Suppressor macrophage treated with lipopolysaccharide for 4 hours (primary cell): ENCODE results near the gene CWC27.
"Not testable (repeated sequence)": the region's sequence is repeated elsewhere in the genome, so short reads cannot be mapped to it uniquely, and the experiment has no call there.

ENCODE experiments used
- DNase-seq: peaks from one replicate; pipeline ENCODE4 v3.0.0-alpha.2; 2020

CWC27 gene

GRCh38 chr5:64790210-64790609, 21.5 kb downstream of the CWC27 start:
- DNase-seq: no peak

- DNase-seq: no peak
Observed at GRCh38 chr5:64792469-64792868, 23.7 kb downstream of the CWC27 start.

- DNase-seq: no peak
Observed at GRCh38 chr5:64794053-64794770, 25.5 kb downstream of the CWC27 start.

- DNase-seq: no peak
Observed at GRCh38 chr5:64796301-64796700, 27.6 kb downstream of the CWC27 start.

- DNase-seq: no peak
Observed at GRCh38 chr5:64800926-64801325, 32.2 kb downstream of the CWC27 start.

GRCh38 chr5:64806537-64806936, 37.8 kb downstream of the CWC27 start:
- DNase-seq: no peak

- no peak for DNase-seq
Observed at GRCh38 chr5:64807520-64807919, 38.8 kb downstream of the CWC27 start.

- peak; percentile 60 for DNase-seq
Observed at GRCh38 chr5:64811050-64811640, 42.4 kb downstream of the CWC27 start.

- DNase-seq: no peak
Observed at GRCh38 chr5:64814073-64814472, 45.3 kb downstream of the CWC27 start.

- no peak for DNase-seq
Observed at GRCh38 chr5:64818245-64818644, 49.5 kb downstream of the CWC27 start.

GRCh38 chr5:64819345-64819744, 50.6 kb downstream of the CWC27 start:
- not testable (repeated sequence) for DNase-seq

- peak; percentile 32 for DNase-seq
Observed at GRCh38 chr5:64822320-64822719, 53.6 kb downstream of the CWC27 start.

- no peak for DNase-seq
Observed at GRCh38 chr5:64826541-64826940, 57.8 kb downstream of the CWC27 start.

GRCh38 chr5:64827703-64828102, 59.0 kb downstream of the CWC27 start:
- DNase-seq: no peak

GRCh38 chr5:64830650-64831049, 61.9 kb downstream of the CWC27 start:
- DNase-seq: not testable (repeated sequence)

- DNase-seq: no peak
Observed at GRCh38 chr5:64831996-64832395, 63.3 kb downstream of the CWC27 start.

- no peak for DNase-seq
Observed at GRCh38 chr5:64834037-64834436, 65.3 kb downstream of the CWC27 start.

GRCh38 chr5:64834611-64835010, 65.9 kb downstream of the CWC27 start:
- no peak for DNase-seq

- no peak for DNase-seq
Observed at GRCh38 chr5:64835266-64835665, 66.5 kb downstream of the CWC27 start.

GRCh38 chr5:64836190-64836755, 67.5 kb downstream of the CWC27 start:
- no peak for DNase-seq

GRCh38 chr5:64836786-64837185, 68.1 kb downstream of the CWC27 start:
- no peak for DNase-seq

GRCh38 chr5:64838376-64838775, 69.6 kb downstream of the CWC27 start:
- no peak for DNase-seq

- no peak for DNase-seq
Observed at GRCh38 chr5:64838803-64839202, 70.1 kb downstream of the CWC27 start.

- DNase-seq: no peak
Observed at GRCh38 chr5:64839936-64840335, 71.2 kb downstream of the CWC27 start.

- DNase-seq: no peak
Observed at GRCh38 chr5:64840958-64841357, 72.2 kb downstream of the CWC27 start.
